OCI-LY7 (cell line): ENCODE results near the gene PDSS2. TPM values are rescaled to one million over a fixed set of nuclear protein-coding genes. Genes with fewer than 3 reads are reported as not detected.

Experiments
- BruUV-seq: library from RNA; stranded (reverse); fragments of 400-500 nt; replicated peaks from 2 replicates; lab custom pipeline; 2021; lab: Mats Ljungman, UMichigan
- CTCF ChIA-PET: fragments of 300-600 bp; sonication (Branson Sonifier 250); formaldehyde crosslinking; loops from one replicate; lab custom pipeline; 2022; ENCODE audit warnings: antibody characterized with exemption; ENCODE audit not compliant: unreplicated experiment; lab: Charles Lee
- POLR2A ChIA-PET: fragments of 300-600 bp; sonication (Branson Sonifier 250); formaldehyde crosslinking; loops from one replicate; lab custom pipeline; 2022; ENCODE audit warnings: antibody characterized with exemption; lab: Charles Lee
- DNase-seq: peaks from one replicate; pipeline ENCODE4 v3.0.0-alpha.2; 2015; ENCODE audit warnings: low spot score
- H2AFZ ChIP-seq: fragments of 200-600 bp; sonication (generic), shearing (Covaris generic); 2 replicates; pipeline ENCODE4 v1.6.1; 2014; ENCODE audit warnings: mild to moderate bottlenecking, antibody characterized with exemption, low read length, moderate library complexity
- H3K27ac ChIP-seq: fragments of 200-600 bp; sonication (generic); 2 replicates; pipeline ENCODE4 v1.5.1; 2014; ENCODE audit warnings: mixed run types, low read depth, mild to moderate bottlenecking, moderate library complexity, low read length, inconsistent platforms; ENCODE audit not compliant: poor library complexity, severe bottlenecking
- H3K36me3 ChIP-seq: fragments of 200-600 bp; sonication (generic); 2 replicates; pipeline ENCODE4 v1.6.1; 2014; ENCODE audit warnings: mild to moderate bottlenecking, antibody characterized with exemption, low read length, moderate library complexity, mixed read lengths; ENCODE audit not compliant: insufficient read depth
- H3K4me1 ChIP-seq: fragments of 200-600 bp; sonication (generic); 2 replicates; pipeline ENCODE4 v1.5.1; 2014; ENCODE audit warnings: mild to moderate bottlenecking, low read length; ENCODE audit not compliant: insufficient read depth, poor library complexity, severe bottlenecking
- H3K4me2 ChIP-seq: fragments of 200-600 bp; sonication (generic); 2 replicates; pipeline ENCODE4 v1.6.1; 2014; ENCODE audit warnings: mild to moderate bottlenecking, low read length
- H3K4me3 ChIP-seq: fragments of 200-600 bp; sonication (generic); 2 replicates; pipeline ENCODE4 v1.5.1; 2014; ENCODE audit warnings: mild to moderate bottlenecking, low read depth, low read length; ENCODE audit not compliant: poor library complexity, severe bottlenecking
- H3K79me2 ChIP-seq: fragments of 200-600 bp; sonication (generic); 2 replicates; pipeline ENCODE4 v1.6.1; 2016; ENCODE audit warnings: low read depth, mild to moderate bottlenecking, low read length, moderate library complexity, mixed read lengths; ENCODE audit not compliant: insufficient read depth
- H3K9me2 ChIP-seq: fragments of 200-600 bp; sonication (generic); 2 replicates; pipeline ENCODE4 v1.6.1; 2016; ENCODE audit warnings: mild to moderate bottlenecking, low read length, mixed read lengths; ENCODE audit not compliant: insufficient read depth
- H3K9me3 ChIP-seq: fragments of 200-600 bp; sonication (generic); 2 replicates; pipeline ENCODE4 v1.6.1; 2014; ENCODE audit warnings: mild to moderate bottlenecking, mixed run types, low read length, mixed read lengths
- H4K20me1 ChIP-seq: fragments of 200-600 bp; sonication (generic); 2 replicates; pipeline ENCODE4 v1.6.1; 2014; ENCODE audit warnings: mild to moderate bottlenecking, antibody characterized with exemption, low read length, moderate library complexity, mixed read lengths; ENCODE audit not compliant: insufficient read depth
- EZH2phosphoT487 ChIP-seq: fragments of 200-600 bp; sonication (generic); IDR thresholded peaks from 2 replicates; pipeline ENCODE4 v1.6.1; 2018; ENCODE audit warnings: low read depth, borderline replicate concordance, mild to moderate bottlenecking, mixed run types, antibody characterized with exemption, low read length, moderate library complexity, mixed read lengths
- intact Hi-C: fragments of 100-400 bp; cut with micrococcal nuclease; formaldehyde crosslinking; loops from one replicate; pipeline ENCODE4 v1.10.0; 2022; ENCODE audit not compliant: unreplicated experiment
- total RNA-seq, 2 experiments: library from RNA; depleted of rRNA in 1 of 2; stranded (reverse); fragments of >200 nt in 1 of 2; shearing (Covaris generic) in 1 of 2; gene quantifications; 2 replicates each; pipeline ENCODE4 v1.2.3, GENCODE V29; 2014 to 2022
- TF ChIP-seq, protein P1 (sequence below): fragments of 200-600 bp; sonication (generic); conservative IDR thresholded peaks from 2 replicates; pipeline ENCODE4 v1.5.1; 2014; ENCODE audit warnings: mild to moderate bottlenecking, antibody characterized with exemption, low read length, moderate library complexity, mixed read lengths

PDSS2 gene
- total RNA-seq, 2 experiments from 2014 or later = 14.7 to 24.9 TPM

GRCh38 chr6:107271208-107271790, 188.1 kb downstream of the PDSS2 start:
- DNase-seq = no peak
- TF ChIP-seq, protein P1, sequence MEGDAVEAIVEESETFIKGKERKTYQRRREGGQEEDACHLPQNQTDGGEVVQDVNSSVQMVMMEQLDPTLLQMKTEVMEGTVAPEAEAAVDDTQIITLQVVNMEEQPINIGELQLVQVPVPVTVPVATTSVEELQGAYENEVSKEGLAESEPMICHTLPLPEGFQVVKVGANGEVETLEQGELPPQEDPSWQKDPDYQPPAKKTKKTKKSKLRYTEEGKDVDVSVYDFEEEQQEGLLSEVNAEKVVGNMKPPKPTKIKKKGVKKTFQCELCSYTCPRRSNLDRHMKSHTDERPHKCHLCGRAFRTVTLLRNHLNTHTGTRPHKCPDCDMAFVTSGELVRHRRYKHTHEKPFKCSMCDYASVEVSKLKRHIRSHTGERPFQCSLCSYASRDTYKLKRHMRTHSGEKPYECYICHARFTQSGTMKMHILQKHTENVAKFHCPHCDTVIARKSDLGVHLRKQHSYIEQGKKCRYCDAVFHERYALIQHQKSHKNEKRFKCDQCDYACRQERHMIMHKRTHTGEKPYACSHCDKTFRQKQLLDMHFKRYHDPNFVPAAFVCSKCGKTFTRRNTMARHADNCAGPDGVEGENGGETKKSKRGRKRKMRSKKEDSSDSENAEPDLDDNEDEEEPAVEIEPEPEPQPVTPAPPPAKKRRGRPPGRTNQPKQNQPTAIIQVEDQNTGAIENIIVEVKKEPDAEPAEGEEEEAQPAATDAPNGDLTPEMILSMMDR = no peak
- POLR2A ChIA-PET = interaction anchor here (0.7 to 0.9 kb wide), 4 partner anchors 11 to 1351 kb away, joined by 3 read pairs; no protein-coding TSS in a partner anchor
- Histone ChIP-seq H3K27ac (no peak overlapping the region), H3K36me3 (no peaks in the 10 kb centered on the region), H3K4me3 (no peak overlapping the region), H3K4me1 (peaks cover 5% of the 10 kb centered on the region), H3K4me2 (no peak overlapping the region), H4K20me1 (no peaks in the 10 kb centered on the region), H2AFZ (no peak overlapping the region), H3K79me2 (no peaks in the 10 kb centered on the region), H3K9me3 (no peaks in the 10 kb centered on the region), H3K9me2 (no peaks in the 10 kb centered on the region)
- CTCF ChIA-PET = no interaction called here
- no TSS peak for BruUV-seq
- intact Hi-C loops = no loop called here

DNA sequence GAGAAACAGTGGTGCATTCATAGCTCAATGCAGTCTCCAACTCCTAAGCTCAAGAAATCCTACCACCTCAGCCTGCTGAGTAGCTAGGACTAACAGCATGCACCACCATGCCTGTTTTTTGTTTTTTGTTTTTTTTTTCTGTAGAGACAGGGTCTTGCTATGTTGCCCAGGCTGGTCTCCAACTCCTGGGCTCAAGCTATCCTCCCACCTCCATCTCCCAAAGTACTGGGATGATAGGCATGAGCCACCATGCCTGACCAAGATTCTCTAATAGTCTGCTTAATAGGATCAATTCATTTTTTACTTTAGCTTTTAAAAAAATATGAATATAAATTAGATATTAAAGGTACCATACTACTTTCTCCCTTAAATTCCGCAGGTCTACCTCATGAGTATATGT, 191.7 kb downstream of the PDSS2 start:
- DNase-seq = no peak
- H3K4me3 ChIP-seq = no peak overlapping the region
- H3K79me2 ChIP-seq = no peaks in the 10 kb centered on the region
- CTCF ChIA-PET = interaction anchor here (1.6 kb wide), 1 partner anchor 17 kb away, joined by 3 read pairs; no protein-coding TSS in a partner anchor
- intact Hi-C loops = loop anchor here (5.0 kb wide), 1 partner anchor 780 kb away; no protein-coding TSS in a partner anchor
- H3K27ac ChIP-seq = no peak overlapping the region
- BruUV-seq = no TSS peak
- H3K9me2 ChIP-seq = no peaks in the 10 kb centered on the region
- no peaks in the 10 kb centered on the region for H4K20me1 ChIP-seq
- TF ChIP-seq, protein P1 = no peak
- TF ChIP-seq EZH2phosphoT487 = no peak
- H3K9me3 ChIP-seq = no peaks in the 10 kb centered on the region
- POLR2A ChIA-PET = interaction anchor here (0.6 to 1.3 kb wide), 7 partner anchors 8 to 375 kb away, joined by 3 to 6 read pairs (median 3); no protein-coding TSS in a partner anchor
- no peaks in the 10 kb centered on the region for H3K36me3 ChIP-seq
- H3K4me1 ChIP-seq = peaks cover 6% of the 10 kb centered on the region
- no peak overlapping the region for H3K4me2 ChIP-seq
- H2AFZ ChIP-seq = no peak overlapping the region

DNA sequence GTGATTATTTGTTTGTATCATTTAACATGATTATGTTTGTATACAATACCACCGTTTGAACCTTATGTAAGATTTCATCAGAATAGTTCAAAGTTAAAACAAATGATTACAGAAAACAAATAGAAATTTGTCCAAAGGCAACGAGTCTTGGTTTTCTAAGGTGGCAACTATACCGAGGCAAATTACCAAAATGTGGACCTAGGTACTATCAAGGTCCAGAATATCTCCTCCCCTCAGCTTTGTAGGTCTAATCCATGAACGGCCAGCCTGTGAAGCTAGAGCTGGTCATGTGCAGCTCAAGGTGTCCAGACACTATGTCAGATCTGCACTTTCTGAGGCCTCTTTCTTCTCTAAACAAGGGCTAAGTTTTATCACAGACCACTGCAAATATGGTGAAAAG, 192.4 kb downstream of the PDSS2 start:
- Histone ChIP-seq H3K4me2 (no peak overlapping the region; the same call in 1 of the 2 replicates), H3K4me1 (peaks cover 6% of the 10 kb centered on the region), H3K36me3 (no peaks in the 10 kb centered on the region), H3K4me3 (no peak overlapping the region), H4K20me1 (no peaks in the 10 kb centered on the region), H3K27ac (no peak overlapping the region), H2AFZ (no peak overlapping the region), H3K9me3 (no peaks in the 10 kb centered on the region), H3K79me2 (no peaks in the 10 kb centered on the region), H3K9me2 (no peaks in the 10 kb centered on the region)
- TF ChIP-seq EZH2phosphoT487 = no peak
- TF ChIP-seq, protein P1 = no peak
- POLR2A ChIA-PET = interaction anchor here (0.6 to 1.3 kb wide), 6 partner anchors 9 to 376 kb away, joined by 3 to 6 read pairs (median 3); no protein-coding TSS in a partner anchor
- CTCF ChIA-PET = interaction anchor here (1.6 kb wide), 1 partner anchor 17 kb away, joined by 3 read pairs; no protein-coding TSS in a partner anchor
- intact Hi-C loops = loop anchor here (5.0 kb wide), 1 partner anchor 780 kb away; no protein-coding TSS in a partner anchor
- BruUV-seq = no TSS peak
- no peak for DNase-seq
